Measurements from ENCODE around the gene SCFD2. TPM values are rescaled to one million over a fixed set of nuclear protein-coding genes. Genes with fewer than 3 reads are reported as not detected.

Gene SCFD2
- total and polyA plus RNA-seq, 2 of the 8 experiments (the other 6 are each of a cell fraction or from before 2014, with no cell fraction given) = 6.2 to 10.2 TPM

DNA sequence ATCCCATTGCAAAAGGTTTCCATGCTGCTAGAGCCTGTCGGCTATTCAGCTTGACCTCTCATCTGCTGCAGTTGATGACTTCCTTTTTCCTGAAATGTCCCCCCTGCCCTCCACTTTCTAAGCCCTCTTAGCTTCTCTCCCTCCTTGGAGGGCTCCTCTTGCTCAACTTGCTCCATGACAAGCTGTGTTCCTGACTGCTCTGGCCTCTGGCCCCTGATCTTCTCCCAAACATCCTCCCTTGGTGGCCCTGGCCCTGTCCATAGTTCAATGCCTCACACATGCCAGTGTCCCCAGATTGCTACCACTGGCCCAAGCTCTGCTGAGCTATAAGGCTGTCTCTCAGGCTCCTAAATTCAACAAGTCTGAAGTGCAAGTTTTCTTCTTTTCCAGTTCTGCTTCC lies 474.1 kb downstream of the SCFD2 start:
- no peak overlapping the region for H4K91ac ChIP-seq (replicated peaks; ENCODE audit: insufficient read length, low read length)
- no peaks in the 10 kb centered on the region for H3K79me2 ChIP-seq (ENCODE audit: control insufficient read depth in 1 of 2, insufficient read depth in 2 of 2, low read length in 2 of 2)
- H2BK15ac ChIP-seq (ENCODE audit: low read length) = 0 out of 2 replicates have a peak overlapping the region, but pooled peaks have one; percentile 67
- H3K4me2 ChIP-seq (ENCODE audit: insufficient read depth in 1 of 2, low read depth in 2 of 2, low read length in 2 of 2) = no peak overlapping the region
- H3K27me3 ChIP-seq (replicated peaks in 1 of 4; ENCODE audit: control insufficient read depth in 3 of 4, extremely low read depth in 1 of 4, insufficient read depth in 3 of 4, low read length in 3 of 4) = no peaks in the 10 kb centered on the region
- H3K23ac ChIP-seq (ENCODE audit: insufficient read length) = no peak overlapping the region
- H3K23me2 ChIP-seq (ENCODE audit: low read depth, low read length) = no peaks in the 10 kb centered on the region
- no peaks in the 10 kb centered on the region for H4K20me1 ChIP-seq (replicated peaks in 1 of 2; ENCODE audit: control insufficient read depth in 1 of 2, insufficient read depth in 2 of 2, low read length in 2 of 2)
- H4K5ac ChIP-seq (ENCODE audit: insufficient read length, low read depth, low read length) = no peak overlapping the region
- DNase-seq (ENCODE audit: low read depth in 1 of 2, low spot score in 2 of 2) (no peak), FAIRE-seq (no peak)
- H2BK120ac ChIP-seq (replicated peaks; ENCODE audit: low read depth, low read length) = no peak overlapping the region
- no peak overlapping the region for H3K14ac ChIP-seq (ENCODE audit: insufficient read length)
- no peak overlapping the region for H2AFZ ChIP-seq (ENCODE audit: low read length)
- WGBS, 2 experiments (ENCODE audit: extremely low coverage in 1 of 2, insufficient coverage in 1 of 2, insufficient read length in 1 of 2, insufficient replicate concordance in 2 of 2, low coverage in 1 of 2, low lambda C conversion rate in 2 of 2, missing lambda C conversion rate in 1 of 2) = 93% methylated on average over 1 of the region's 1 CpG; no CpG with 5 or more reads in 1 of the 2 experiments
- no peak overlapping the region; the same call in 1 of the 2 replicates for H4K8ac ChIP-seq (ENCODE audit: extremely low read depth, insufficient read depth, low read length)
- H3K18ac ChIP-seq (ENCODE audit: extremely low read depth, low read length) = no peak overlapping the region
- H3K4ac ChIP-seq (replicated peaks; ENCODE audit: insufficient read length, low read depth, low read length) = no peak overlapping the region
- TF ChIP-seq, protein P1, sequence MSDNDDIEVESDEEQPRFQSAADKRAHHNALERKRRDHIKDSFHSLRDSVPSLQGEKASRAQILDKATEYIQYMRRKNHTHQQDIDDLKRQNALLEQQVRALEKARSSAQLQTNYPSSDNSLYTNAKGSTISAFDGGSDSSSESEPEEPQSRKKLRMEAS (IDR thresholded peaks at IDR 0.05) = no peak
- no peak for TF ChIP-seq CHD2 (IDR thresholded peaks at IDR 0.05; ENCODE audit: low read length)
- TF ChIP-seq POLR2A (IDR thresholded peaks at IDR 0.05; ENCODE audit: control extremely low read depth in 1 of 2, low read depth in 2 of 2, low read length in 2 of 2) = no peak
- no peak for TF ChIP-seq FOSL1 (IDR thresholded peaks at IDR 0.05; ENCODE audit: insufficient read depth, low read depth, low read length)
- no peak for TF ChIP-seq EZH2 (IDR thresholded peaks at IDR 0.05; ENCODE audit: low read depth, low read length, severe bottlenecking)
- TF ChIP-seq SP2 (IDR thresholded peaks at IDR 0.05; ENCODE audit: low read length) = no peak
- TF ChIP-seq SIX5 (IDR thresholded peaks at IDR 0.05; ENCODE audit: low read depth, low read length) = no peak
- TF ChIP-seq, protein P2, sequence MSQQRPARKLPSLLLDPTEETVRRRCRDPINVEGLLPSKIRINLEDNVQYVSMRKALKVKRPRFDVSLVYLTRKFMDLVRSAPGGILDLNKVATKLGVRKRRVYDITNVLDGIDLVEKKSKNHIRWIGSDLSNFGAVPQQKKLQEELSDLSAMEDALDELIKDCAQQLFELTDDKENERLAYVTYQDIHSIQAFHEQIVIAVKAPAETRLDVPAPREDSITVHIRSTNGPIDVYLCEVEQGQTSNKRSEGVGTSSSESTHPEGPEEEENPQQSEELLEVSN (IDR thresholded peaks at IDR 0.05) = no peak
- TF ChIP-seq BCL11A (IDR thresholded peaks at IDR 0.05; ENCODE audit: low read depth in 2 of 2, low read length in 2 of 2) = no peak
- TF ChIP-seq SIRT6 (IDR thresholded peaks at IDR 0.05; ENCODE audit: low read length) = no peak
- no peak for TF ChIP-seq KDM4A (IDR thresholded peaks at IDR 0.05; ENCODE audit: low read depth, low read length, severe bottlenecking)
- TF ChIP-seq NANOG (IDR thresholded peaks at IDR 0.05; ENCODE audit: insufficient read depth, low read depth, low read length, poor library complexity, severe bottlenecking) = no peak
- TF ChIP-seq RFX5 (IDR thresholded peaks at IDR 0.05; ENCODE audit: borderline replicate concordance, low read depth, low read length) = no peak
- no peak overlapping the region for H2BK5ac ChIP-seq (ENCODE audit: low read depth, low read length)
- H3K4me3 ChIP-seq (ENCODE audit: extremely low read depth in 1 of 4, insufficient read depth in 2 of 4, low read depth in 3 of 4, low read length in 4 of 4) = no peak overlapping the region
- no peak overlapping the region; the same call in 1 of the 2 replicates for H2BK12ac ChIP-seq (ENCODE audit: low read depth, low read length)
- no peak overlapping the region for H2AK5ac ChIP-seq (ENCODE audit: low read depth, low read length)
- H3K9ac ChIP-seq (replicated peaks in 1 of 4; ENCODE audit: extremely low read depth in 1 of 4, low read depth in 3 of 4, low read length in 3 of 4) = no peak overlapping the region
- H3K56ac ChIP-seq (replicated peaks; ENCODE audit: insufficient read length, low read depth, low read length) = no peak overlapping the region
- ChIA-PET CTCF (ENCODE audit: partially characterized antibody) (interaction anchor here (1.2 to 2.6 kb wide), 4 partner anchors 18 to 345 kb away, joined by 3 to 6 read pairs (median 4); no protein-coding TSS in a partner anchor), POLR2A (ENCODE audit: partially characterized antibody) (no interaction called here)
- no peaks in the 10 kb centered on the region for H3K4me1 ChIP-seq (replicated peaks in 1 of 4; ENCODE audit: control insufficient read depth in 3 of 4, insufficient read depth in 4 of 4, low read length in 3 of 4)
- H3K27ac ChIP-seq (ENCODE audit: low read depth, low read length) = no peak overlapping the region
- no peak overlapping the region for H2BK20ac ChIP-seq (ENCODE audit: low read length)
- H3K36me3 ChIP-seq (ENCODE audit: control insufficient read depth in 2 of 4, insufficient read depth in 4 of 4, low read length in 3 of 4) = no peaks in the 10 kb centered on the region
- no peaks in the 10 kb centered on the region for H3K9me3 ChIP-seq (ENCODE audit: insufficient read depth in 2 of 2, low read depth in 1 of 2, low read length in 1 of 2)
- no peaks in the 10 kb centered on the region for H3K79me1 ChIP-seq (ENCODE audit: low read depth, low read length)

All from H1 (cell line).